K562 (cell line): ENCODE data around the gene FAM131C. TPM values are rescaled to one million over a fixed set of nuclear protein-coding genes. Genes with fewer than 3 reads are reported as not detected.

ENCODE experiments used
- CBFA2T3 ChIP-seq: fragments of 450-650 bp; IDR thresholded peaks from 2 replicates; pipeline ENCODE4 v1.6.1; 2017
- E2F3 ChIP-seq: fragments of 250-450 bp; sonication (Bioruptor Pico); IDR thresholded peaks from 2 replicates; pipeline ENCODE4 v1.4.0; 2020; ENCODE audit warnings: mild to moderate bottlenecking
- EGR1 ChIP-seq: fragments of 450-650 bp; conservative IDR thresholded peaks from 2 replicates; pipeline ENCODE4 v1.6.1; 2017; ENCODE audit warnings: mild to moderate bottlenecking
- ERF ChIP-seq: fragments of 450-650 bp; formaldehyde crosslinking; IDR thresholded peaks from 2 replicates; pipeline ENCODE4 v1.4.0; 2020; ENCODE audit warnings: mild to moderate bottlenecking, mixed read lengths
- KLF13 ChIP-seq: fragments of 450-650 bp; IDR thresholded peaks from 2 replicates; pipeline ENCODE4 v1.6.1; 2016; ENCODE audit warnings: missing genetic modification characterization, low read depth, mild to moderate bottlenecking, missing compliant biosample characterization, moderate library complexity, borderline replicate concordance
- NR2C2 ChIP-seq, 2 experiments: fragments of 200-800 bp in 1 of 2; sonication (Bioruptor generic) in 1 of 2; sonication (generic) in 1 of 2; formaldehyde crosslinking in 1 of 2; IDR thresholded peaks; 2 replicates each; pipeline versions ENCODE4 v1.6.1 to v1.8.0; 2016 to 2022; ENCODE audit warnings: mild to moderate bottlenecking in 1 of 2, missing compliant biosample characterization in 1 of 2, missing genetic modification characterization in 1 of 2, missing genetic modification reagents in 1 of 2
- PHF8 ChIP-seq: fragments of 200-600 bp; sonication (generic); IDR thresholded peaks from 2 replicates; pipeline ENCODE4 v1.6.1; 2012; ENCODE audit warnings: mixed run types, mild to moderate bottlenecking, inconsistent platforms, low read length, moderate library complexity, borderline replicate concordance
- RB1 ChIP-seq: fragments of 450-650 bp; IDR thresholded peaks from 2 replicates; pipeline ENCODE4 v1.6.1; 2017; ENCODE audit warnings: low read depth, mild to moderate bottlenecking
- SRSF9 ChIP-seq: fragments of 200-400 bp; formaldehyde crosslinking; IDR thresholded peaks from 2 replicates; pipeline ENCODE4 v1.6.1; 2017; ENCODE audit warnings: low read depth, low read length, borderline replicate concordance
- THRAP3 ChIP-seq: fragments of 450-650 bp; IDR thresholded peaks from 2 replicates; pipeline ENCODE4 v1.6.1; 2016; ENCODE audit warnings: mild to moderate bottlenecking, inconsistent platforms, borderline replicate concordance
- YY1 ChIP-seq, 3 experiments: IDR thresholded peaks; 2 replicates each; pipeline ENCODE4 v1.6.1; 2011; ENCODE audit warnings: low read length in 2 of 3, mild to moderate bottlenecking in 2 of 3, moderate library complexity in 2 of 3, borderline replicate concordance in 1 of 3, control low read depth in 1 of 3, low read depth in 1 of 3; ENCODE audit not compliant: insufficient read depth in 3 of 3, insufficient replicate concordance in 2 of 3, control insufficient read depth in 1 of 3, insufficient read length in 1 of 3; ENCODE audit errors: extremely low read depth in 1 of 3
- ZBTB7A ChIP-seq: IDR thresholded peaks from 2 replicates; pipeline ENCODE4 v1.6.1; 2011; ENCODE audit warnings: low read depth, mild to moderate bottlenecking, low read length, moderate library complexity, borderline replicate concordance; ENCODE audit not compliant: control insufficient read depth
- ZNF740 ChIP-seq, 3 experiments: fragments of 200-800 bp in 1 of 3; sonication (Bioruptor generic) in 1 of 3; sonication (generic) in 1 of 3; formaldehyde crosslinking in 1 of 3; IDR thresholded peaks; 2 replicates each; pipeline versions ENCODE4 v1.6.1 to v1.8.0; 2016 to 2022; ENCODE audit warnings: mild to moderate bottlenecking in 2 of 3, missing compliant biosample characterization in 2 of 3, missing genetic modification characterization in 2 of 3, missing genetic modification reagents in 1 of 3
- polyA plus RNA-seq, 8 experiments: library from polyadenylated mRNA; depleted of rRNA in 4 of 8; stranded (reverse) in 5 of 8; unstranded in 3 of 8; fragments of >200 nt; fragmentation: Nextera tagmentation in 2 of 8; fragmentation: Illumina TruSeq in 1 of 8; extraction: Ambion mirVana in 2 of 8; extraction: Trizol in 1 of 8; gene quantifications; 2 replicates each; pipeline versions ENCODE4 v1.2.1 to v1.2.3, GENCODE V29; 2011 to 2014; ENCODE audit warnings: inconsistent platforms in 1 of 8, missing spikeins in 1 of 8
- total RNA-seq, 7 experiments: library from RNA; depleted of rRNA in 6 of 7; stranded (reverse); fragments of >200 nt in 6 of 7; fragmentation: Illumina TruSeq in 2 of 7; extraction: Trizol in 2 of 7; gene quantifications; 2 replicates each; pipeline versions ENCODE4 v1.2.1 to v1.2.3, GENCODE V29; 2011 to 2021; ENCODE audit warnings: low replicate concordance in 1 of 7
- TF ChIP-seq, protein P1 (sequence below), 3 experiments: IDR thresholded peaks in 2 of 3; conservative IDR thresholded peaks in 1 of 3; 2 replicates each; pipeline ENCODE4 v1.5.1; 2011 to 2012; ENCODE audit warnings: low read length in 3 of 3, mild to moderate bottlenecking in 3 of 3, control low read depth in 2 of 3, improper control_type of control experiment in 1 of 3, inconsistent platforms in 1 of 3, low read depth in 1 of 3, mixed read lengths in 1 of 3, moderate library complexity in 1 of 3; ENCODE audit not compliant: insufficient read depth in 2 of 3
- TF ChIP-seq, protein P2 (sequence below): sonication (generic); formaldehyde crosslinking; IDR thresholded peaks from 2 replicates; pipeline ENCODE4 v1.8.0; 2022; ENCODE audit warnings: mild to moderate bottlenecking, missing genetic modification reagents

Gene FAM131C
- total and polyA plus RNA-seq, 9 of the 15 experiments (the other 6 are each of a cell fraction or from before 2014, with no cell fraction given): 0.10 to 0.29 (median 0.16) TPM; not detected in 6

- TF ChIP-seq, protein P1, sequence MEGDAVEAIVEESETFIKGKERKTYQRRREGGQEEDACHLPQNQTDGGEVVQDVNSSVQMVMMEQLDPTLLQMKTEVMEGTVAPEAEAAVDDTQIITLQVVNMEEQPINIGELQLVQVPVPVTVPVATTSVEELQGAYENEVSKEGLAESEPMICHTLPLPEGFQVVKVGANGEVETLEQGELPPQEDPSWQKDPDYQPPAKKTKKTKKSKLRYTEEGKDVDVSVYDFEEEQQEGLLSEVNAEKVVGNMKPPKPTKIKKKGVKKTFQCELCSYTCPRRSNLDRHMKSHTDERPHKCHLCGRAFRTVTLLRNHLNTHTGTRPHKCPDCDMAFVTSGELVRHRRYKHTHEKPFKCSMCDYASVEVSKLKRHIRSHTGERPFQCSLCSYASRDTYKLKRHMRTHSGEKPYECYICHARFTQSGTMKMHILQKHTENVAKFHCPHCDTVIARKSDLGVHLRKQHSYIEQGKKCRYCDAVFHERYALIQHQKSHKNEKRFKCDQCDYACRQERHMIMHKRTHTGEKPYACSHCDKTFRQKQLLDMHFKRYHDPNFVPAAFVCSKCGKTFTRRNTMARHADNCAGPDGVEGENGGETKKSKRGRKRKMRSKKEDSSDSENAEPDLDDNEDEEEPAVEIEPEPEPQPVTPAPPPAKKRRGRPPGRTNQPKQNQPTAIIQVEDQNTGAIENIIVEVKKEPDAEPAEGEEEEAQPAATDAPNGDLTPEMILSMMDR (IDR thresholded peaks at IDR 0.05 in 2 of 3, conservative IDR thresholded peaks at IDR 0.05 in 1 of 3; ENCODE audit: insufficient read depth in 2 of 3, low read depth in 1 of 3, low read length in 3 of 3): peak; percentile 97 to 99 (median 99)
- peak; percentile 92 for TF ChIP-seq RB1
- peak; percentile 79; the same call in 1 of the 2 replicates for TF ChIP-seq THRAP3
- peak in 2 of 3 experiments; percentile 33 to 54 for TF ChIP-seq YY1 (IDR thresholded peaks at IDR 0.05; ENCODE audit: borderline replicate concordance in 1 of 3, control insufficient read depth in 1 of 3, extremely low read depth in 1 of 3, insufficient read depth in 3 of 3, insufficient read length in 1 of 3, insufficient replicate concordance in 2 of 3, low read depth in 1 of 3, low read length in 2 of 3)
- peak; percentile 55; the same call in 1 of the 2 replicates for TF ChIP-seq ZNF740 (CRISPR knock-in tag; IDR thresholded peaks at IDR 0.05)
- TF ChIP-seq ZNF740 (tag; IDR thresholded peaks at IDR 0.05): no peak
- TF ChIP-seq ZBTB7A: peak; percentile 96
- peak; percentile 86 for TF ChIP-seq KLF13 (tag)
- TF ChIP-seq CBFA2T3: no peak
- TF ChIP-seq SRSF9: no peak
- 0 out of 2 replicates have a peak, but pooled peaks have one; percentile 56 for TF ChIP-seq ERF
- peak; percentile 56 for TF ChIP-seq EGR1
- TF ChIP-seq, protein P2, sequence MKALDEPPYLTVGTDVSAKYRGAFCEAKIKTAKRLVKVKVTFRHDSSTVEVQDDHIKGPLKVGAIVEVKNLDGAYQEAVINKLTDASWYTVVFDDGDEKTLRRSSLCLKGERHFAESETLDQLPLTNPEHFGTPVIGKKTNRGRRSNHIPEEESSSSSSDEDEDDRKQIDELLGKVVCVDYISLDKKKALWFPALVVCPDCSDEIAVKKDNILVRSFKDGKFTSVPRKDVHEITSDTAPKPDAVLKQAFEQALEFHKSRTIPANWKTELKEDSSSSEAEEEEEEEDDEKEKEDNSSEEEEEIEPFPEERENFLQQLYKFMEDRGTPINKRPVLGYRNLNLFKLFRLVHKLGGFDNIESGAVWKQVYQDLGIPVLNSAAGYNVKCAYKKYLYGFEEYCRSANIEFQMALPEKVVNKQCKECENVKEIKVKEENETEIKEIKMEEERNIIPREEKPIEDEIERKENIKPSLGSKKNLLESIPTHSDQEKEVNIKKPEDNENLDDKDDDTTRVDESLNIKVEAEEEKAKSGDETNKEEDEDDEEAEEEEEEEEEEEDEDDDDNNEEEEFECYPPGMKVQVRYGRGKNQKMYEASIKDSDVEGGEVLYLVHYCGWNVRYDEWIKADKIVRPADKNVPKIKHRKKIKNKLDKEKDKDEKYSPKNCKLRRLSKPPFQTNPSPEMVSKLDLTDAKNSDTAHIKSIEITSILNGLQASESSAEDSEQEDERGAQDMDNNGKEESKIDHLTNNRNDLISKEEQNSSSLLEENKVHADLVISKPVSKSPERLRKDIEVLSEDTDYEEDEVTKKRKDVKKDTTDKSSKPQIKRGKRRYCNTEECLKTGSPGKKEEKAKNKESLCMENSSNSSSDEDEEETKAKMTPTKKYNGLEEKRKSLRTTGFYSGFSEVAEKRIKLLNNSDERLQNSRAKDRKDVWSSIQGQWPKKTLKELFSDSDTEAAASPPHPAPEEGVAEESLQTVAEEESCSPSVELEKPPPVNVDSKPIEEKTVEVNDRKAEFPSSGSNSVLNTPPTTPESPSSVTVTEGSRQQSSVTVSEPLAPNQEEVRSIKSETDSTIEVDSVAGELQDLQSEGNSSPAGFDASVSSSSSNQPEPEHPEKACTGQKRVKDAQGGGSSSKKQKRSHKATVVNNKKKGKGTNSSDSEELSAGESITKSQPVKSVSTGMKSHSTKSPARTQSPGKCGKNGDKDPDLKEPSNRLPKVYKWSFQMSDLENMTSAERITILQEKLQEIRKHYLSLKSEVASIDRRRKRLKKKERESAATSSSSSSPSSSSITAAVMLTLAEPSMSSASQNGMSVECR (CRISPR knock-in tag): 0 out of 2 replicates have a peak, but pooled peaks have one; percentile 50
- no peak; the same call in 1 of the 2 replicates for TF ChIP-seq PHF8
- TF ChIP-seq E2F3 (CRISPR knock-in tag): 0 out of 2 replicates have a peak, but pooled peaks have one; percentile 53
- TF ChIP-seq NR2C2 (CRISPR knock-in tag; IDR thresholded peaks at IDR 0.05): peak; percentile 71; the same call in 1 of the 2 replicates
- TF ChIP-seq NR2C2 (tag; IDR thresholded peaks at IDR 0.05): no peak
Observed at GRCh38 chr1:16055613-16056520, 17.6 kb downstream of the FAM131C start (continued).
